Activated CD8-positive, alpha-beta memory T cell treated with anti-CD3 and anti-CD28 coated beads for 1 hour (primary cell): ENCODE measurements around the gene HSPB6.

Experiments used
- DNase-seq, 2 donors: peaks; one replicate each; pipeline ENCODE4 v3.0.0-alpha.2; 2020; ENCODE audit warnings: low read depth in 1 of 2; ENCODE audit errors: extremely low read depth in 1 of 2

Gene HSPB6

GRCh38 chr19:35767288-35768081, 10.7 kb upstream of the HSPB6 start:
- no peak for DNase-seq

- DNase-seq, result no peak
These were observed 9.8 kb upstream of the HSPB6 start for GRCh38 chr19:35766571-35767104.

GRCh38 chr19:35764432-35765315, 7.8 kb upstream of the HSPB6 start:
- no peak for DNase-seq

GRCh38 chr19:35760711-35761349, 4.0 kb upstream of the HSPB6 start:
- no peak for DNase-seq

GRCh38 chr19:35759697-35760096, 2.9 kb upstream of the HSPB6 start:
- no peak for DNase-seq

GRCh38 chr19:35757749-35758608, 1.1 kb upstream of the HSPB6 start, which contains the start of gene PROSER3:
PROSER3 (plus strand) TSS chr19:35758176; CDS start chr19:35758216, 40 bp downstream.
- peak; percentile 94 to 96 for DNase-seq

- DNase-seq, result no peak
These were observed 461 bp upstream of the HSPB6 start for GRCh38 chr19:35757231-35757748.

GRCh38 chr19:35755550-35756376, 1.1 kb downstream of the HSPB6 start:
- DNase-seq, result no peak

- DNase-seq, result no peak
These were observed 1.7 kb downstream of the HSPB6 start for GRCh38 chr19:35755131-35755549.

- no peak for DNase-seq
These were observed 2.3 kb downstream of the HSPB6 start for GRCh38 chr19:35754370-35755130.

GRCh38 chr19:35753634-35754369, 3.0 kb downstream of the HSPB6 start:
- no peak for DNase-seq

GRCh38 chr19:35752746-35753350, 4.0 kb downstream of the HSPB6 start:
- no peak for DNase-seq

- no peak for DNase-seq
These were observed 4.7 kb downstream of the HSPB6 start for GRCh38 chr19:35751839-35752745.

GRCh38 chr19:35750167-35750566, 6.7 kb downstream of the HSPB6 start:
- no peak for DNase-seq

- DNase-seq, result peak; percentile 95 to 96
These were observed 8.5 kb downstream of the HSPB6 start, which contains the start of gene LIN37 for GRCh38 chr19:35748106-35749020. LIN37 (plus strand) TSS chr19:35748576; CDS start chr19:35748725, 149 bp downstream.
